ENCODE data around the gene LAMC2. TPM values are rescaled to one million over a fixed set of nuclear protein-coding genes. Genes with fewer than 3 reads are reported as not detected.

Gene LAMC2
- total and polyA plus RNA-seq, 9 of the 15 experiments (the other 6 are each of a cell fraction or from before 2014, with no cell fraction given): 0.02 to 0.03 TPM; not detected in 7

- H3K27ac ChIP-seq (ENCODE audit: extremely low read depth, low read depth, low read length): no peak overlapping the region
- H3K79me2 ChIP-seq (ENCODE audit: control insufficient read depth, insufficient read depth, low read length): no peaks in the 10 kb centered on the region
- no peak overlapping the region for H3K4me2 ChIP-seq (ENCODE audit: insufficient read depth, low read length)
- no peaks in the 10 kb centered on the region for H3K36me3 ChIP-seq (ENCODE audit: control insufficient read depth, insufficient read depth, low read length)
- under 1% methylated on average over 11 of the region's 11 CpGs for WGBS (ENCODE audit: insufficient coverage, low coverage, missing lambda C conversion rate)
- POLR2A ChIA-PET: no interaction called here
- H3K9ac ChIP-seq (ENCODE audit: insufficient read depth in 1 of 2, low read depth in 2 of 2, low read length in 2 of 2): no peak overlapping the region
- H3K27me3 ChIP-seq (ENCODE audit: control insufficient read depth in 2 of 2, insufficient read depth in 2 of 2, low read length in 2 of 2): peaks cover 0 to 12% of the 10 kb centered on the region in 2 experiments; a peak in 3 of 5 replicates
- no peaks in the 10 kb centered on the region for H3K4me1 ChIP-seq (replicated peaks in 1 of 2; ENCODE audit: control insufficient read depth in 2 of 2, insufficient read depth in 2 of 2, low read length in 2 of 2)
- no peaks in the 10 kb centered on the region for H4K20me1 ChIP-seq (replicated peaks; ENCODE audit: control insufficient read depth, insufficient read depth, low read length)
- no peak overlapping the region for H3K4me3 ChIP-seq
- no peaks in the 10 kb centered on the region for H3K9me1 ChIP-seq (ENCODE audit: control insufficient read depth, insufficient read depth, low read length)
- intact Hi-C loops (cut with micrococcal nuclease) (no loop called here), in situ Hi-C loops (cut with MboI) (loop anchor here (25.0 kb wide), 1 partner anchor 285 kb away; the partner anchor contains the start of gene SHCBP1L)
- CTCF ChIA-PET (ENCODE audit: low intra/inter-chr PET ratio): interaction anchor here (0.6 kb wide), 1 partner anchor 28 kb away, joined by 5 read pairs; no protein-coding TSS in a partner anchor
- H3K9me3 ChIP-seq (replicated peaks; ENCODE audit: control insufficient read depth, insufficient read depth, low read depth, low read length): no peaks in the 10 kb centered on the region
- H2AFZ ChIP-seq (ENCODE audit: low read depth, low read length): no peak overlapping the region
- FAIRE-seq: no peak
- no peak for DNase-seq (ENCODE audit: extremely low read depth in 1 of 4, low spot score in 3 of 4)
- ATAC-seq: no peak
- no peak for TF ChIP-seq ADNP (tag; IDR thresholded peaks at IDR 0.05)
- TF ChIP-seq, protein P1, sequence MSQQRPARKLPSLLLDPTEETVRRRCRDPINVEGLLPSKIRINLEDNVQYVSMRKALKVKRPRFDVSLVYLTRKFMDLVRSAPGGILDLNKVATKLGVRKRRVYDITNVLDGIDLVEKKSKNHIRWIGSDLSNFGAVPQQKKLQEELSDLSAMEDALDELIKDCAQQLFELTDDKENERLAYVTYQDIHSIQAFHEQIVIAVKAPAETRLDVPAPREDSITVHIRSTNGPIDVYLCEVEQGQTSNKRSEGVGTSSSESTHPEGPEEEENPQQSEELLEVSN (IDR thresholded peaks at IDR 0.05; ENCODE audit: borderline replicate concordance in 1 of 2, extremely low read depth in 1 of 2, insufficient read depth in 1 of 2, insufficient read length in 1 of 2, low read depth in 1 of 2, low read length in 1 of 2, poor library complexity in 1 of 2, severe bottlenecking in 1 of 2): no peak
- no peak for TF ChIP-seq ZC3H8 (IDR thresholded peaks at IDR 0.05)
- TF ChIP-seq NR2C2 (CRISPR knock-in tag; IDR thresholded peaks at IDR 0.05): no peak
- TF ChIP-seq NR2C2 (tag; IDR thresholded peaks at IDR 0.05): no peak
- TF ChIP-seq, protein P2, sequence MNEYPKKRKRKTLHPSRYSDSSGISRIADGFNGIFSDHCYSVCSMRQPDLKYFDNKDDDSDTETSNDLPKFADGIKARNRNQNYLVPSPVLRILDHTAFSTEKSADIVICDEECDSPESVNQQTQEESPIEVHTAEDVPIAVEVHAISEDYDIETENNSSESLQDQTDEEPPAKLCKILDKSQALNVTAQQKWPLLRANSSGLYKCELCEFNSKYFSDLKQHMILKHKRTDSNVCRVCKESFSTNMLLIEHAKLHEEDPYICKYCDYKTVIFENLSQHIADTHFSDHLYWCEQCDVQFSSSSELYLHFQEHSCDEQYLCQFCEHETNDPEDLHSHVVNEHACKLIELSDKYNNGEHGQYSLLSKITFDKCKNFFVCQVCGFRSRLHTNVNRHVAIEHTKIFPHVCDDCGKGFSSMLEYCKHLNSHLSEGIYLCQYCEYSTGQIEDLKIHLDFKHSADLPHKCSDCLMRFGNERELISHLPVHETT (CRISPR knock-in tag; conservative IDR thresholded peaks at IDR 0.05 in 1 of 2, IDR thresholded peaks at IDR 0.05 in 1 of 2): no peak
- TF ChIP-seq TCF7L2 (IDR thresholded peaks at IDR 0.05; ENCODE audit: low read depth, low read length): no peak
- no peak for TF ChIP-seq RBM17 (IDR thresholded peaks at IDR 0.05; ENCODE audit: borderline replicate concordance, low read depth, low read length)
- TF ChIP-seq ZNF551 (CRISPR knock-in tag; IDR thresholded peaks at IDR 0.05): no peak
- no peak for TF ChIP-seq HMG20A (CRISPR knock-in tag; conservative IDR thresholded peaks at IDR 0.05)
- TF ChIP-seq ELF1 (tag; IDR thresholded peaks at IDR 0.05): no peak
- TF ChIP-seq TGIF2 (CRISPR knock-in tag; IDR thresholded peaks at IDR 0.05): no peak
- TF ChIP-seq POLR2G (IDR thresholded peaks at IDR 0.05; ENCODE audit: low read depth, low read length): no peak
- BruUV-seq (replicated peaks): no TSS peak
These were observed 61.0 kb downstream of the LAMC2 start for GRCh38 chr1:183247066-183247465.
